Left ventricle myocardium inferior (tissue), 1 donor: ENCODE results near the gene STAT4. TPM values are rescaled to one million over a fixed set of nuclear protein-coding genes. Genes with fewer than 3 reads are reported as not detected.

Experiments
- DNase-seq: peaks from one replicate; pipeline ENCODE4 v3.0.0-alpha.2; 2020
- H3K27ac ChIP-seq: fragments of 200-600 bp; replicated peaks from 2 replicates; pipeline ENCODE4 v1.8.0; 2021
- H3K27me3 ChIP-seq: fragments of 200-600 bp; 2 replicates; pipeline ENCODE4 v1.8.0; 2021; ENCODE audit warnings: low read depth
- H3K36me3 ChIP-seq: fragments of 200-600 bp; 2 replicates; pipeline ENCODE4 v1.8.0; 2021
- H3K4me1 ChIP-seq: fragments of 200-600 bp; 2 replicates; pipeline ENCODE4 v1.8.0; 2021
- H3K4me3 ChIP-seq: fragments of 200-600 bp; 2 replicates; pipeline ENCODE4 v1.8.0; 2021; ENCODE audit warnings: mild to moderate bottlenecking, moderate library complexity
- H3K9me3 ChIP-seq: fragments of 200-600 bp; replicated peaks from 2 replicates; pipeline ENCODE4 v1.8.0; 2021
- intact Hi-C: fragments of 100-400 bp; cut with micrococcal nuclease; formaldehyde crosslinking; loops from one replicate; pipeline ENCODE4 v1.11.0; 2022
- total RNA-seq: library from RNA; stranded (reverse); fragmentation: NEBNext Ultra II Directional; extraction: Animal tissue kit (Norgen Biotek cat#: 25700); gene quantifications from one replicate; pipeline ENCODE4 v1.2.1, GENCODE V29; 2021
- TF ChIP-seq, protein P1 (sequence below): fragments of 200-600 bp; IDR thresholded peaks from 2 replicates; pipeline ENCODE4 v1.8.0; 2021; ENCODE audit warnings: antibody characterized with exemption, mild to moderate bottlenecking, borderline replicate concordance
- donor health status: DM: no; HTN: yes; CAD: no; lungs with severe emphysema.

The STAT4 gene
- total RNA-seq, 1 donor from 2014 or later, result 0.82 TPM

DNA sequence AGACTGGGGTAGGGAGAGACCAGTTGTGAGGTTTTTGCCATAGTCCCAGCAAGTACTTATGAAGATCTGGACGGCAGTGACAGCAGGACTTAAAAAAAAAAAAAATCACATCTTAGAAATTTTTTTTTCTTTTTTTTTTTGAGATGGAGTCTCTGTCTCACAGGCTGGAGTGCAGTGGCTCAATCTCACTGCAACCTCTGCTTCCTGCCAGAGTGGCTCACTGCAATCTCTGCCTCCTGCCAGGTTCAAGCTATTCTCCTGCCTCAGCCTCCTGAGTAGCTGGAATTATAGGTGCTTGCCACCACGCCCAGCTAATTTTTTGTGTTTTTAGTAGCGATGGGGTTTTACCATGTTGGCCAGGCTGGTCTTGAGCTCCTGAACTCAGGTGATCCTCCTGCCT is 22.4 kb upstream of the STAT4 start:
- H3K4me3 ChIP-seq, result no peak overlapping the region
- H3K4me1 ChIP-seq, result peaks cover 21% of the 10 kb centered on the region
- no peaks in the 10 kb centered on the region for H3K27me3 ChIP-seq
- no peaks in the 10 kb centered on the region for H3K9me3 ChIP-seq
- H3K27ac ChIP-seq, result peak overlapping the region; percentile 1
- H3K36me3 ChIP-seq, result no peaks in the 10 kb centered on the region
- TF ChIP-seq, protein P1, sequence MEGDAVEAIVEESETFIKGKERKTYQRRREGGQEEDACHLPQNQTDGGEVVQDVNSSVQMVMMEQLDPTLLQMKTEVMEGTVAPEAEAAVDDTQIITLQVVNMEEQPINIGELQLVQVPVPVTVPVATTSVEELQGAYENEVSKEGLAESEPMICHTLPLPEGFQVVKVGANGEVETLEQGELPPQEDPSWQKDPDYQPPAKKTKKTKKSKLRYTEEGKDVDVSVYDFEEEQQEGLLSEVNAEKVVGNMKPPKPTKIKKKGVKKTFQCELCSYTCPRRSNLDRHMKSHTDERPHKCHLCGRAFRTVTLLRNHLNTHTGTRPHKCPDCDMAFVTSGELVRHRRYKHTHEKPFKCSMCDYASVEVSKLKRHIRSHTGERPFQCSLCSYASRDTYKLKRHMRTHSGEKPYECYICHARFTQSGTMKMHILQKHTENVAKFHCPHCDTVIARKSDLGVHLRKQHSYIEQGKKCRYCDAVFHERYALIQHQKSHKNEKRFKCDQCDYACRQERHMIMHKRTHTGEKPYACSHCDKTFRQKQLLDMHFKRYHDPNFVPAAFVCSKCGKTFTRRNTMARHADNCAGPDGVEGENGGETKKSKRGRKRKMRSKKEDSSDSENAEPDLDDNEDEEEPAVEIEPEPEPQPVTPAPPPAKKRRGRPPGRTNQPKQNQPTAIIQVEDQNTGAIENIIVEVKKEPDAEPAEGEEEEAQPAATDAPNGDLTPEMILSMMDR, result no peak
- no peak for DNase-seq
- intact Hi-C loops, result no loop called here

DNA sequence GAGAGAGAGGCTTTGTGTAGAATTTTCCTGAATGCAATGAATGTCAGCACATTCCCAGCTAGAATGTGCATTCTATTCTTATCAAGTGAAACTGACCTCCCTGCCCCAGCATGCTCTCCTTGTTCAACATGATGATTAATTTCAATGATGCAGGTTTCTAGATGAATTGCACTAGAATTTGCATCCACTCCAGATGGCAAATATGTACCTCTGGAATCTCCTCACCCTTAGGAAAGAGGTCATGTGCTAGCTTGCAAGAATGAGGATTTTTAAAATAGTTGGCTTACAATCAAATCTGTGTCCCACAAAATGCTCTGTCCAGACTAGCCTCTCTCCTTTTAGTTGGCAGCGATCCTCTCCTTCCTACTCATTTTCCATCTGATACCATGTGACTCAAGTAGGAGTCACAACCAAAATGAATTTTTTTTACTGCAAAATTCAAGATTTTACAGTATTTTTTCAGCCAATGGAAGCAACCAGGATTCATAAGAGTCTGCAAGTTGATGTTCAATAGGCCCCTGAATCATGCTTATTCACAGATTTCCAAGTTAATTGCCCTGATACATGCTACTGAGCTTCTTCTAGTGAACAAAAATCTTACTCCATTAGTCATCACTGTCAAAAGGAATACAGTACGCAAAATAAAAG is 21.0 kb upstream of the STAT4 start:
- Histone ChIP-seq H3K4me1 (peaks cover 28% of the 10 kb centered on the region), H3K36me3 (no peaks in the 10 kb centered on the region), H3K4me3 (no peak overlapping the region), H3K27ac (no peak overlapping the region), H3K9me3 (no peaks in the 10 kb centered on the region), H3K27me3 (no peaks in the 10 kb centered on the region)
- TF ChIP-seq, protein P1, result no peak
- no peak for DNase-seq
- intact Hi-C loops, result no loop called here

DNA sequence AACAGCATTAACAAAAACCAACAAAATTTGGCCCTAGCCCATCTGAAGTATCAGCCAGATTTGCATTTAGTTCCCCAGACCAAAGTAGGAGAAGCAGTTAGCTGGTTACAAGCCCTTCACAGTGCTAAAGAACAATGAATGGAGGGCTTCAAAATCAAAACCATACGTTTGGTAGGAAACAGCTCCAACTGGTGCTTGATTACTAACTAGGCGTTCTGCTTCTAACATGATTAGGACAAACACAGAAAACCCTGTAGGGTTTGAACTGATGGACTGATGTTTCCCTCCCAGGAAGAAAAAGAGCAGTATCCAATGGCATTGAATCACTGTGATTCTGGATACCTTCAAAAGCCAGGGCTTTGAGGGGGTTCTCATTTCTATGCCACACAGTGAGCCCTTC is 20.5 kb upstream of the STAT4 start:
- no peak overlapping the region for H3K27ac ChIP-seq
- H3K9me3 ChIP-seq, result no peaks in the 10 kb centered on the region
- intact Hi-C loops, result no loop called here
- H3K4me1 ChIP-seq, result peaks cover 34% of the 10 kb centered on the region
- H3K36me3 ChIP-seq, result no peaks in the 10 kb centered on the region
- DNase-seq, result no peak
- H3K4me3 ChIP-seq, result no peak overlapping the region
- no peaks in the 10 kb centered on the region for H3K27me3 ChIP-seq
- TF ChIP-seq, protein P1, result no peak

DNA sequence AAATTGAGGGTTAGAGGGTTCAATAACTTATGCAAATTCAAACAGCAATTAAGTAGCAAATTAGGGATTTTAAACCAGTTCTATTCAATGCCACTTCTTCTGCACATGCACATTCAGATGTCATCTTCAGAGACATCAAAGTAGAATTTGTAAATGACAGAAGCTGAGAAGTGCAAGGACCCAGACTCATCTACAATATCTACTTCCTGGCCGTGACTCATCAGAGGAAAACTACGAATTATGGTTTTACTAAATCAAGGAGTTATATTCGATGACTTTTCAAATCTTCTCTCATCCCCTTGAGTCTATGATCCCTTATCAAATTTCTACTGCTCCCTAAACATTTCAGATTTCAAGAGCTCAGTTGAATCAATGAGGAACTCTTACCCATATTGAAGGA is 20.0 kb upstream of the STAT4 start:
- Histone ChIP-seq H3K9me3 (no peaks in the 10 kb centered on the region), H3K4me1 (peaks cover 39% of the 10 kb centered on the region), H3K27ac (no peak overlapping the region), H3K36me3 (no peaks in the 10 kb centered on the region), H3K4me3 (no peak overlapping the region), H3K27me3 (no peaks in the 10 kb centered on the region)
- intact Hi-C loops, result no loop called here
- TF ChIP-seq, protein P1, result no peak
- no peak for DNase-seq

DNA sequence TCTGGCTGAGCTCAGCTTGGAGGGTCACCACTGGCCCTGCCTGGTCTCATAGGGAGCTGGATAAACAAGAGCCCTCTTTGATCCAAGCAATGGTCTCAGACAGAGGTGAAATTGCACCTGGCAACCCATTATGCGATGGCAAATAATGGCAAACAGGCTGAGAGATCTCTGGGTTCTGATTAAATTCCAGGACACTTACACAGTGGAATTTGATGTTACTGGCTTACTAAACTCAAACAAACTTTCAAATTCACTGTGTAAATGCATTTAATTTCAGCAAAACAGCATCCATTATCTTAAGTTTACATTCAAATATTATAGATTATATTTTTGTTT is 19.5 kb upstream of the STAT4 start:
- peaks cover 44% of the 10 kb centered on the region for H3K4me1 ChIP-seq

More for the DNA sequence above, 19.5 kb upstream of the STAT4 start:
- Histone ChIP-seq H3K9me3 (no peaks in the 10 kb centered on the region), H3K27me3 (no peaks in the 10 kb centered on the region), H3K27ac (no peak overlapping the region), H3K36me3 (no peaks in the 10 kb centered on the region), H3K4me3 (no peak overlapping the region)
- DNase-seq, result no peak
- TF ChIP-seq, protein P1, result no peak
- intact Hi-C loops, result no loop called here
